ENCODE data around the gene FILIP1L. TPM values are rescaled to one million over a fixed set of nuclear protein-coding genes. Genes with fewer than 3 reads are reported as not detected.

FILIP1L gene
- total RNA-seq, 1 donor from 2014 or later, result 41.5 TPM

DNA sequence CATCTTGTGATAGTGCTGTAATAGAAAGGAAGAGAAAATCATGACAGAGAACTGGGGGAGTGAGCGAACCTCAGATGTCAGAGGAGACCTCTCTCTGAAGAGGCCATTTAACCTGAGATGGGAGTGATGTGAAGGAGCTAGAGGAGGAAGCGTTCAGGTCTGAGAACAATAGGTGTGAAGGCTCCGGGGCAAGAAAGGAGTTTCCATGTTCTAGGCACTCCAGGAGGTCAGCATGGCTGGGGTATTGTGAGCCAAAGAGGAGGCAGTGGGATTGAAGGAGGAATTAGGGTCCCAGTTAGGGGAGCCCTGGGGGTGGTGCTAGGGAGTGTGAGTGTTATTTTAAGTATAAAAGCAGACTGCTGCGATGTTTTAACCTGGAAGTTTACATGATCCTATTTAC lies 8.8 kb upstream of the FILIP1L start:
- DNase-seq (ENCODE audit: extremely low spot score in 2 of 2), result no peak
- Histone ChIP-seq H3K4me3 (no peak overlapping the region), H3K9me3 (no peaks in the 10 kb centered on the region), H3K27me3 (no peaks in the 10 kb centered on the region), H3K27ac (no peak overlapping the region), H3K4me1 (no peaks in the 10 kb centered on the region), H3K36me3 (no peaks in the 10 kb centered on the region)
- intact Hi-C loops (cut with DNase I), result no loop called here
- TF ChIP-seq POLR2AphosphoS5 (IDR thresholded peaks at IDR 0.05; ENCODE audit: insufficient read depth in 1 of 2, low read depth in 1 of 2) (no peak), POLR2A (IDR thresholded peaks at IDR 0.05) (no peak)
- TF ChIP-seq, protein P1, sequence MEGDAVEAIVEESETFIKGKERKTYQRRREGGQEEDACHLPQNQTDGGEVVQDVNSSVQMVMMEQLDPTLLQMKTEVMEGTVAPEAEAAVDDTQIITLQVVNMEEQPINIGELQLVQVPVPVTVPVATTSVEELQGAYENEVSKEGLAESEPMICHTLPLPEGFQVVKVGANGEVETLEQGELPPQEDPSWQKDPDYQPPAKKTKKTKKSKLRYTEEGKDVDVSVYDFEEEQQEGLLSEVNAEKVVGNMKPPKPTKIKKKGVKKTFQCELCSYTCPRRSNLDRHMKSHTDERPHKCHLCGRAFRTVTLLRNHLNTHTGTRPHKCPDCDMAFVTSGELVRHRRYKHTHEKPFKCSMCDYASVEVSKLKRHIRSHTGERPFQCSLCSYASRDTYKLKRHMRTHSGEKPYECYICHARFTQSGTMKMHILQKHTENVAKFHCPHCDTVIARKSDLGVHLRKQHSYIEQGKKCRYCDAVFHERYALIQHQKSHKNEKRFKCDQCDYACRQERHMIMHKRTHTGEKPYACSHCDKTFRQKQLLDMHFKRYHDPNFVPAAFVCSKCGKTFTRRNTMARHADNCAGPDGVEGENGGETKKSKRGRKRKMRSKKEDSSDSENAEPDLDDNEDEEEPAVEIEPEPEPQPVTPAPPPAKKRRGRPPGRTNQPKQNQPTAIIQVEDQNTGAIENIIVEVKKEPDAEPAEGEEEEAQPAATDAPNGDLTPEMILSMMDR (IDR thresholded peaks at IDR 0.05), result no peak

DNA sequence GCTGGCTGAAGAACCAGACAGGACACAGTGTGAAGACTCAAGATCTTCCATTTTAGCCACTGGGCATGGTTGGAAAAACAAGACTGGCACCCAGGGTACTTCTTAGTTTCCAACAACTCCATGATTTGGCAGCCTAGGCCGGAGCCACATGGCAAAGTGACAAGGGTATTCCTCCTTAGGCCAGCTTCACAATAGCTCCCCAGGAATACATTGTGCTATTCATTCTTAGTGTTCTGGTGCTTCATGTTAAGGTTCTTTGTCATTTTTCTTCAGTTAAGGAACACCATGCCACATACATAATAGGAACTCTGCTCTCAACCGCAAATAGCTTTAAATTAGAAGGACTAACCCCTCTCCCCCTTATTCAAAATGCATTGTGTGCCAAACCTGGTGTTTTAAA lies 8.0 kb upstream of the FILIP1L start:
- Histone ChIP-seq H3K36me3 (no peaks in the 10 kb centered on the region), H3K9me3 (no peaks in the 10 kb centered on the region), H3K4me3 (no peak overlapping the region), H3K4me1 (no peaks in the 10 kb centered on the region), H3K27me3 (no peaks in the 10 kb centered on the region), H3K27ac (no peak overlapping the region)
- intact Hi-C loops (cut with DNase I), result no loop called here
- TF ChIP-seq, protein P1 (IDR thresholded peaks at IDR 0.05), result no peak
- TF ChIP-seq POLR2A (IDR thresholded peaks at IDR 0.05), result no peak
- no peak for TF ChIP-seq POLR2AphosphoS5 (IDR thresholded peaks at IDR 0.05; ENCODE audit: insufficient read depth in 1 of 2, low read depth in 1 of 2)
- DNase-seq (ENCODE audit: extremely low spot score in 2 of 2), result no peak

DNA sequence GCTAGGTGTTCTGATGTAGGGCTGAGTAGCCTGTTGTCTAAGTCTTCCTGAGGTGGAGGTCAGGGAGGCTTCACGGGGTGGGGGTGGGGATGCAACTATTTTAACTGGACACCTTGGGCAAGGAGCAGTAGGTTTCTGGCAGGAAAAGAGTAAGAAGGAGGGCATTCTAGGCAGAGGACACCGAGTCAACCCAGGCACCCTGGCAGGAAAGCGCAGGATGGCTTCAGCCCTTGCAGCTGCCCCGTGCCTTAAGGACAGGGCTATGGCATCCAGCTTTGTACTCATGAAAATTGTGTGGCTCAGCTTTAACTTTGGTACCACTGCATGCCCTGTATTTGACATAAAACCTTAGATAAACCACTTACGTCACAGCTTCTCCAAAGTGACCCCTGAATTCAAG lies 6.4 kb upstream of the FILIP1L start:
- Histone ChIP-seq H3K36me3 (no peaks in the 10 kb centered on the region), H3K4me3 (no peak overlapping the region), H3K4me1 (no peaks in the 10 kb centered on the region), H3K27ac (no peak overlapping the region), H3K27me3 (no peaks in the 10 kb centered on the region), H3K9me3 (no peaks in the 10 kb centered on the region)
- no peak for DNase-seq (ENCODE audit: extremely low spot score in 2 of 2)
- intact Hi-C loops (cut with DNase I), result no loop called here
- TF ChIP-seq POLR2AphosphoS5 (IDR thresholded peaks at IDR 0.05; ENCODE audit: insufficient read depth in 1 of 2, low read depth in 1 of 2) (no peak), POLR2A (IDR thresholded peaks at IDR 0.05) (no peak)
- TF ChIP-seq, protein P1 (IDR thresholded peaks at IDR 0.05), result no peak

DNA sequence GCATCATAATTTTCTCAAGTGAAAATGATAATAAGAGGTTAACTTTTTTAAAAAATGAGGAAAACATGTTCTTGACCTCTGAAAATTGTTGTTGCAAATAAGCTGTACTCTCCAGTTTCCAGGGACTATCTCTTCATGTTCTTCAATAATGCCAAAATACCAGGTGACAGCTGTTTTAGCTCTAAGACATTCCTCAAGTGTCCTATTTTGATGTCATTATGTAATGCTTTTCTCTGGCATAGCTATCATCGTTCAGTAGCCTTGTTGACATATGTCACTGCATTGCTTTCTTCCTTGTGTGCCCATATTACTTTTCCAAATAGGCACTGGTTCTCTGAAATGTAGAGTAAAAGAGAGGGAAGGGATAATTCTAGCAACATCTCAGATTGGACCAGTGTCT lies 5.7 kb upstream of the FILIP1L start:
- Histone ChIP-seq H3K27ac (no peak overlapping the region), H3K4me3 (no peak overlapping the region), H3K36me3 (no peaks in the 10 kb centered on the region), H3K27me3 (no peaks in the 10 kb centered on the region), H3K9me3 (no peaks in the 10 kb centered on the region), H3K4me1 (no peaks in the 10 kb centered on the region)
- TF ChIP-seq POLR2AphosphoS5 (IDR thresholded peaks at IDR 0.05; ENCODE audit: insufficient read depth in 1 of 2, low read depth in 1 of 2), result no peak
- TF ChIP-seq, protein P1 (IDR thresholded peaks at IDR 0.05), result no peak
- TF ChIP-seq POLR2A (IDR thresholded peaks at IDR 0.05), result no peak
- intact Hi-C loops (cut with DNase I), result no loop called here
- DNase-seq (ENCODE audit: extremely low spot score in 2 of 2), result no peak

DNA sequence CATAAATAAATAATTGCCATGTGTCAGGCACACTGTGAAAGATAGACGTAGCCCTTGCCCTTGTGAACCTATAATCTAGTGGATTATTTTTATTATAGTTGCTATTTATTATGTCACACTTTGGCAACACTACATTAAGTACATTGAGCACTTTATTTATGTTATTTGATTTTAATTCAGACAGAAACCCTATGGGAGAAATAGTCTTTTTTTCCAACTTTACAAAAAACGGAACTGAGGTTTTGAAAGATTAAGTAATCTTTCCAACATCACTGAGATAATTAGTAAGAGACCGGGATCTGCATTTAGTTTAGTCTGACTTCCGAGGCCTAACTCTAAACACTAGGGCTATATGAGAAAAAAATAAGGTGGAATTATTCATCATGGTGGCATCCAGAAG lies 2.8 kb upstream of the FILIP1L start:
- TF ChIP-seq POLR2A (IDR thresholded peaks at IDR 0.05), result no peak
- TF ChIP-seq, protein P1 (IDR thresholded peaks at IDR 0.05), result no peak
- no peak for TF ChIP-seq POLR2AphosphoS5 (IDR thresholded peaks at IDR 0.05; ENCODE audit: insufficient read depth in 1 of 2, low read depth in 1 of 2)
- no peaks in the 10 kb centered on the region for H3K36me3 ChIP-seq
- H3K9me3 ChIP-seq, result no peaks in the 10 kb centered on the region
- no peak overlapping the region for H3K4me3 ChIP-seq
- no peaks in the 10 kb centered on the region for H3K4me1 ChIP-seq
- no peak overlapping the region for H3K27ac ChIP-seq
- intact Hi-C loops (cut with DNase I), result no loop called here
- no peaks in the 10 kb centered on the region for H3K27me3 ChIP-seq
- DNase-seq (ENCODE audit: extremely low spot score in 2 of 2), result no peak

Measured in vagina (tissue), 2 donors.